A549 (cell line): ENCODE results near the gene ANKFN1.

Experiments used
- CBX2 ChIP-seq: fragments of 200-600 bp; sonication (generic); IDR thresholded peaks from 2 replicates; pipeline ENCODE4 v1.6.1; 2016; ENCODE audit warnings: low read depth, mild to moderate bottlenecking, borderline replicate concordance
- CHD2 ChIP-seq: fragments of 150-350 bp; IDR thresholded peaks from 2 replicates; pipeline ENCODE4 v1.6.1; 2014; ENCODE audit warnings: low read length; ENCODE audit not compliant: partially characterized antibody
- CHD4 ChIP-seq: fragments of 200-600 bp; sonication (generic); IDR thresholded peaks from 2 replicates; pipeline ENCODE4 v1.6.1; 2016; ENCODE audit warnings: antibody characterized with exemption, mild to moderate bottlenecking, borderline replicate concordance
- EP300 ChIP-seq, 2 experiments: fragments of >200 bp; sonication (Bioruptor Twin); formaldehyde crosslinking; IDR thresholded peaks; 2 replicates in 1 of 2; 3 replicates in 1 of 2; pipeline ENCODE4 v1.6.1; 2016 to 2017
- ESRRA ChIP-seq: fragments of 150-350 bp; IDR thresholded peaks from 2 replicates; pipeline ENCODE4 v1.6.1; 2014; ENCODE audit warnings: mild to moderate bottlenecking, low read length, borderline replicate concordance
- HOXB5 ChIP-seq: fragments of 250-450 bp; sonication (Bioruptor Pico); IDR thresholded peaks from 2 replicates; pipeline ENCODE4 v1.5.0; 2020; ENCODE audit warnings: mild to moderate bottlenecking, moderate library complexity
- NR3C1 ChIP-seq: fragments of >200 bp; sonication (Bioruptor Twin); formaldehyde crosslinking; IDR thresholded peaks from 3 replicates; pipeline ENCODE4 v1.6.1; 2017
- PHF8 ChIP-seq: fragments of 200-600 bp; sonication (generic); IDR thresholded peaks from 2 replicates; pipeline ENCODE4 v1.6.1; 2016; ENCODE audit warnings: low read depth, mild to moderate bottlenecking, antibody characterized with exemption, moderate library complexity, borderline replicate concordance
- POLR2A ChIP-seq: IDR thresholded peaks from 2 replicates; pipeline ENCODE4 v1.6.1; 2012; ENCODE audit warnings: mild to moderate bottlenecking, low read length
- RAD21 ChIP-seq, 2 experiments: fragments of >200 bp in 1 of 2; sonication (Bioruptor Twin) in 1 of 2; formaldehyde crosslinking in 1 of 2; IDR thresholded peaks in 1 of 2; conservative IDR thresholded peaks in 1 of 2; 2 replicates in 1 of 2; 3 replicates in 1 of 2; pipeline ENCODE4 v1.6.1; 2012 to 2018; ENCODE audit warnings: inconsistent platforms in 1 of 2
- SMC3 ChIP-seq: fragments of >200 bp; sonication (Bioruptor Twin); formaldehyde crosslinking; IDR thresholded peaks from 3 replicates; pipeline ENCODE4 v1.6.1; 2018; ENCODE audit warnings: inconsistent platforms
- TF ChIP-seq, protein P1 (sequence below): fragments of >200 bp; sonication (Bioruptor Twin); formaldehyde crosslinking; IDR thresholded peaks from 3 replicates; pipeline ENCODE4 v1.5.1; 2016
- TF ChIP-seq, protein P2 (sequence below): IDR thresholded peaks from 2 replicates; pipeline ENCODE4 v1.6.1; 2012
- TF ChIP-seq, protein P3 (sequence below): fragments of 200-600 bp; sonication (generic); IDR thresholded peaks from 2 replicates; pipeline ENCODE4 v1.6.1; 2016; ENCODE audit warnings: antibody characterized with exemption, mild to moderate bottlenecking, moderate library complexity

DNA sequence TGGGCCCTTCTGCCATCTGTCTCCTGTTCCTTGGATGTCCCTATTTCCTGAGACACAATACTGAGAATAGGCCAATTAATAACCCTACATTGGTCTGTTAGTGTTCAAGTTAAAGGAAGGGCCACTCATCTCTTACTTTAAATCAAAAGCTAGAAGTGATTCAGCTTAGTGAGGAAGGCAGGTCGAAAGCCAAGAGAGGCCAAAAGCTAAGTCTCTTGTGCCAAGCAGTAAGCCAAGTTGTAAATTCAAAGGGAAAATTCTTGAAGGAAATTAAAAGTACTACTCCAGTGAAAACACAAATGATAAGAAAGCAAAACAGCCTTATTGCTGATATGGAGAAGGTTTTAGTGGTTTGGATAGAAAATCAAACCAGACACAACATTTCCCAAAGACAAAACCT lies 28.8 kb downstream of the ANKFN1 start:
- TF ChIP-seq EP300 (IDR thresholded peaks at IDR 0.05) (no peak), POLR2A (no peak), ESRRA (no peak), CHD2 (no peak), NR3C1 (no peak), CBX2 (no peak), PHF8 (no peak), SMC3 (no peak), CHD4 (no peak), HOXB5 (CRISPR knock-in tag) (no peak), RAD21 (conservative IDR thresholded peaks at IDR 0.05 in 1 of 2, IDR thresholded peaks at IDR 0.05 in 1 of 2) (no peak)
- TF ChIP-seq, protein P1, sequence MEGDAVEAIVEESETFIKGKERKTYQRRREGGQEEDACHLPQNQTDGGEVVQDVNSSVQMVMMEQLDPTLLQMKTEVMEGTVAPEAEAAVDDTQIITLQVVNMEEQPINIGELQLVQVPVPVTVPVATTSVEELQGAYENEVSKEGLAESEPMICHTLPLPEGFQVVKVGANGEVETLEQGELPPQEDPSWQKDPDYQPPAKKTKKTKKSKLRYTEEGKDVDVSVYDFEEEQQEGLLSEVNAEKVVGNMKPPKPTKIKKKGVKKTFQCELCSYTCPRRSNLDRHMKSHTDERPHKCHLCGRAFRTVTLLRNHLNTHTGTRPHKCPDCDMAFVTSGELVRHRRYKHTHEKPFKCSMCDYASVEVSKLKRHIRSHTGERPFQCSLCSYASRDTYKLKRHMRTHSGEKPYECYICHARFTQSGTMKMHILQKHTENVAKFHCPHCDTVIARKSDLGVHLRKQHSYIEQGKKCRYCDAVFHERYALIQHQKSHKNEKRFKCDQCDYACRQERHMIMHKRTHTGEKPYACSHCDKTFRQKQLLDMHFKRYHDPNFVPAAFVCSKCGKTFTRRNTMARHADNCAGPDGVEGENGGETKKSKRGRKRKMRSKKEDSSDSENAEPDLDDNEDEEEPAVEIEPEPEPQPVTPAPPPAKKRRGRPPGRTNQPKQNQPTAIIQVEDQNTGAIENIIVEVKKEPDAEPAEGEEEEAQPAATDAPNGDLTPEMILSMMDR, result no peak
- TF ChIP-seq, protein P2, sequence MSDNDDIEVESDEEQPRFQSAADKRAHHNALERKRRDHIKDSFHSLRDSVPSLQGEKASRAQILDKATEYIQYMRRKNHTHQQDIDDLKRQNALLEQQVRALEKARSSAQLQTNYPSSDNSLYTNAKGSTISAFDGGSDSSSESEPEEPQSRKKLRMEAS, result no peak
- TF ChIP-seq, protein P3, sequence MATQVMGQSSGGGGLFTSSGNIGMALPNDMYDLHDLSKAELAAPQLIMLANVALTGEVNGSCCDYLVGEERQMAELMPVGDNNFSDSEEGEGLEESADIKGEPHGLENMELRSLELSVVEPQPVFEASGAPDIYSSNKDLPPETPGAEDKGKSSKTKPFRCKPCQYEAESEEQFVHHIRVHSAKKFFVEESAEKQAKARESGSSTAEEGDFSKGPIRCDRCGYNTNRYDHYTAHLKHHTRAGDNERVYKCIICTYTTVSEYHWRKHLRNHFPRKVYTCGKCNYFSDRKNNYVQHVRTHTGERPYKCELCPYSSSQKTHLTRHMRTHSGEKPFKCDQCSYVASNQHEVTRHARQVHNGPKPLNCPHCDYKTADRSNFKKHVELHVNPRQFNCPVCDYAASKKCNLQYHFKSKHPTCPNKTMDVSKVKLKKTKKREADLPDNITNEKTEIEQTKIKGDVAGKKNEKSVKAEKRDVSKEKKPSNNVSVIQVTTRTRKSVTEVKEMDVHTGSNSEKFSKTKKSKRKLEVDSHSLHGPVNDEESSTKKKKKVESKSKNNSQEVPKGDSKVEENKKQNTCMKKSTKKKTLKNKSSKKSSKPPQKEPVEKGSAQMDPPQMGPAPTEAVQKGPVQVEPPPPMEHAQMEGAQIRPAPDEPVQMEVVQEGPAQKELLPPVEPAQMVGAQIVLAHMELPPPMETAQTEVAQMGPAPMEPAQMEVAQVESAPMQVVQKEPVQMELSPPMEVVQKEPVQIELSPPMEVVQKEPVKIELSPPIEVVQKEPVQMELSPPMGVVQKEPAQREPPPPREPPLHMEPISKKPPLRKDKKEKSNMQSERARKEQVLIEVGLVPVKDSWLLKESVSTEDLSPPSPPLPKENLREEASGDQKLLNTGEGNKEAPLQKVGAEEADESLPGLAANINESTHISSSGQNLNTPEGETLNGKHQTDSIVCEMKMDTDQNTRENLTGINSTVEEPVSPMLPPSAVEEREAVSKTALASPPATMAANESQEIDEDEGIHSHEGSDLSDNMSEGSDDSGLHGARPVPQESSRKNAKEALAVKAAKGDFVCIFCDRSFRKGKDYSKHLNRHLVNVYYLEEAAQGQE, result no peak
